Fibroblast of lung (primary cell): ENCODE measurements around the gene TRAK1. TPM values are rescaled to one million over a fixed set of nuclear protein-coding genes. Genes with fewer than 3 reads are reported as not detected.

Experiments
- DNase-seq, 2 donors: peaks; one replicate each; pipeline versions ENCODE4 v3.0.0 to v3.0.0-alpha.2; 2010; ENCODE audit warnings: low read depth in 2 of 2
- H2AFZ ChIP-seq: 2 replicates; pipeline ENCODE4 v1.5.1; 2012; ENCODE audit warnings: low read length, control low read depth, inconsistent platforms
- H3K27ac ChIP-seq: 2 replicates; pipeline ENCODE4 v1.5.1; 2011; ENCODE audit warnings: low read length, control low read depth; ENCODE audit not compliant: insufficient read depth
- H3K27me3 ChIP-seq: 2 replicates; pipeline ENCODE4 v1.5.1; 2011; ENCODE audit warnings: mild to moderate bottlenecking, low read length; ENCODE audit not compliant: control insufficient read depth, insufficient read depth
- H3K36me3 ChIP-seq: 2 replicates; pipeline ENCODE4 v1.5.1; 2011; ENCODE audit warnings: low read length; ENCODE audit not compliant: control insufficient read depth, insufficient read depth
- H3K4me1 ChIP-seq: 2 replicates; pipeline ENCODE4 v1.5.1; 2011; ENCODE audit warnings: low read length; ENCODE audit not compliant: control insufficient read depth, insufficient read depth; ENCODE audit errors: extremely low read depth
- H3K4me2 ChIP-seq: 2 replicates; pipeline ENCODE4 v1.5.1; 2011; ENCODE audit warnings: low read length, control low read depth; ENCODE audit not compliant: insufficient read depth; ENCODE audit errors: extremely low read depth
- H3K4me3 ChIP-seq, 4 experiments: fragments of 200-600 bp in 1 of 4; sonication (generic) in 1 of 4; replicated peaks in 1 of 4; 2 replicates each; pipeline ENCODE4 v1.5.1; 2011 to 2016; ENCODE audit warnings: low read length in 4 of 4, low read depth in 3 of 4, mild to moderate bottlenecking in 3 of 4, control low read depth in 2 of 4, inconsistent platforms in 1 of 4, mixed read lengths in 1 of 4; ENCODE audit not compliant: insufficient read depth in 1 of 4; ENCODE audit errors: control extremely low read depth in 1 of 4
- H3K79me2 ChIP-seq: 2 replicates; pipeline ENCODE4 v1.5.1; 2012; ENCODE audit warnings: mild to moderate bottlenecking, low read length, inconsistent platforms; ENCODE audit not compliant: control insufficient read depth, insufficient read depth
- H3K9ac ChIP-seq: 2 replicates; pipeline ENCODE4 v1.5.1; 2011; ENCODE audit warnings: mild to moderate bottlenecking, low read length, control low read depth; ENCODE audit not compliant: insufficient read depth
- H3K9me3 ChIP-seq: 2 replicates; pipeline ENCODE4 v1.5.1; 2012; ENCODE audit warnings: low read depth, low read length; ENCODE audit not compliant: control insufficient read depth, insufficient read depth
- H4K20me1 ChIP-seq: 2 replicates; pipeline ENCODE4 v1.5.1; 2011; ENCODE audit warnings: low read length; ENCODE audit not compliant: control insufficient read depth, insufficient read depth; ENCODE audit errors: extremely low read depth
- EZH2 ChIP-seq: IDR thresholded peaks from 2 replicates; pipeline ENCODE4 v1.5.1; 2012; ENCODE audit warnings: low read length, control low read depth, mild to moderate bottlenecking; ENCODE audit errors: missing control alignments
- polyA plus RNA-seq, 2 donors: library from polyadenylated mRNA; depleted of rRNA in 1 of 2; stranded (reverse) in 1 of 2; unstranded in 1 of 2; fragments of >200 nt; gene quantifications; 2 replicates each; pipeline ENCODE4 v1.2.1, GENCODE V29; 2011 to 2012; ENCODE audit warnings: missing spikeins in 1 of 2
- total RNA-seq: library from RNA; depleted of rRNA; stranded (reverse); fragments of >200 nt; gene quantifications from 2 replicates; pipeline ENCODE4 v1.2.1, GENCODE V29; 2014
- TF ChIP-seq, protein P1 (sequence below), 2 donors: IDR thresholded peaks in 1 of 2; conservative IDR thresholded peaks in 1 of 2; 1 replicate in 1 of 2; 2 replicates in 1 of 2; pipeline ENCODE4 v1.5.1; 2011 to 2012; ENCODE audit warnings: low read length in 2 of 2, control low read depth in 1 of 2, inconsistent platforms in 1 of 2, low read depth in 1 of 2, mild to moderate bottlenecking in 1 of 2

The TRAK1 gene
- total and polyA plus RNA-seq, 2 donors (not counting 1 experiment from before 2014, with no cell fraction given), result 37.8 to 44.0 TPM

DNA sequence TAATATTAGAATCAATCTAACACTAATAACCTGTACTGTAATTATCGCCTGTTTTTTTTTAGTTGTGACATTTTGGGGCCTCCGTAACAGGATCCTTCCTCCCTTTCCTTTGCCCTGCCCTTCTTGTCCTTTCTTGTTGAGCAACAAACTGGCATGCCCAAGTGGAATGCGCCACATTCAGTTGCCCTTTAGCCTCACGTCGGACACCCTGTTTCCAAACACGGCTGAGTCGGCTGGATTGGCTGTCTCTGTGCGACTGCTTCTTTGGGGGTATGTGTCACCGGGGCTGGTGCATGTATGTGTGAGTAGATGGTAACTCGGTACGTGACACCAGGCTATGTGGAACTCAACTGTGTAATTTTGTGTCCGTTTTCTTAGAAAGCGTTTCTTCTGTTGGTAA, 24.1 kb downstream of the TRAK1 start:
- H3K27ac ChIP-seq, result no peak overlapping the region
- TF ChIP-seq EZH2, result no peak
- TF ChIP-seq, protein P1, sequence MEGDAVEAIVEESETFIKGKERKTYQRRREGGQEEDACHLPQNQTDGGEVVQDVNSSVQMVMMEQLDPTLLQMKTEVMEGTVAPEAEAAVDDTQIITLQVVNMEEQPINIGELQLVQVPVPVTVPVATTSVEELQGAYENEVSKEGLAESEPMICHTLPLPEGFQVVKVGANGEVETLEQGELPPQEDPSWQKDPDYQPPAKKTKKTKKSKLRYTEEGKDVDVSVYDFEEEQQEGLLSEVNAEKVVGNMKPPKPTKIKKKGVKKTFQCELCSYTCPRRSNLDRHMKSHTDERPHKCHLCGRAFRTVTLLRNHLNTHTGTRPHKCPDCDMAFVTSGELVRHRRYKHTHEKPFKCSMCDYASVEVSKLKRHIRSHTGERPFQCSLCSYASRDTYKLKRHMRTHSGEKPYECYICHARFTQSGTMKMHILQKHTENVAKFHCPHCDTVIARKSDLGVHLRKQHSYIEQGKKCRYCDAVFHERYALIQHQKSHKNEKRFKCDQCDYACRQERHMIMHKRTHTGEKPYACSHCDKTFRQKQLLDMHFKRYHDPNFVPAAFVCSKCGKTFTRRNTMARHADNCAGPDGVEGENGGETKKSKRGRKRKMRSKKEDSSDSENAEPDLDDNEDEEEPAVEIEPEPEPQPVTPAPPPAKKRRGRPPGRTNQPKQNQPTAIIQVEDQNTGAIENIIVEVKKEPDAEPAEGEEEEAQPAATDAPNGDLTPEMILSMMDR (conservative IDR thresholded peaks at IDR 0.05 in 1 of 2, IDR thresholded peaks at IDR 0.05 in 1 of 2; ENCODE audit: low read depth in 1 of 2, low read length in 2 of 2), result no peak
- H2AFZ ChIP-seq, result no peak overlapping the region
- no peaks in the 10 kb centered on the region for H3K36me3 ChIP-seq
- no peaks in the 10 kb centered on the region for H3K27me3 ChIP-seq
- no peak overlapping the region for H3K9ac ChIP-seq
- no peaks in the 10 kb centered on the region for H4K20me1 ChIP-seq
- H3K9me3 ChIP-seq, result no peaks in the 10 kb centered on the region
- H3K79me2 ChIP-seq, result peaks cover 8% of the 10 kb centered on the region
- H3K4me2 ChIP-seq, result no peak overlapping the region
- no peak overlapping the region for H3K4me3 ChIP-seq
- H3K4me1 ChIP-seq, result peaks cover 11% of the 10 kb centered on the region
- DNase-seq, result no peak

DNA sequence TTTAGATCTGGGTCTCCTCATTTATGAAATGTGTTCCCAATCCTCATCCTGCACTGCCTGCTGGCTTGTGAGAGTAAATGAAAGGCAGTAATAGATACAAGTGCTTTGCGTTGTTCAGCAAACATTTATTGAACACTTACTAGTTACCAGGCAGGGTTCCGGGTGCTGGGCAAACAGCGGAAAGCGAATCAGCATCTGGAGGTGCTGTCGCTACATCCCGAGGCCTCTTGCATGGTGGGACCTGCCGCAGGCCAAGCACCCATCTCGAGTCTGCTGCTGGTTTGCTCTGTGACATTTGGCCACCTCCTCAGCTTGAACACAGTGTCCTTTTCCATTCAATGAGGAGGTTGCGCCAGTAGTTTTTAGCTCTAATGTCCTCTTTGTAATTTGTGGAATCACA, 24.8 kb downstream of the TRAK1 start:
- peaks cover 11% of the 10 kb centered on the region for H3K4me1 ChIP-seq
- no peaks in the 10 kb centered on the region for H3K27me3 ChIP-seq
- no peaks in the 10 kb centered on the region for H4K20me1 ChIP-seq
- H3K9ac ChIP-seq, result no peak overlapping the region
- TF ChIP-seq, protein P1 (conservative IDR thresholded peaks at IDR 0.05 in 1 of 2, IDR thresholded peaks at IDR 0.05 in 1 of 2; ENCODE audit: low read depth in 1 of 2, low read length in 2 of 2), result no peak
- TF ChIP-seq EZH2, result no peak
- H3K27ac ChIP-seq, result no peak overlapping the region
- H3K79me2 ChIP-seq, result peaks cover 8% of the 10 kb centered on the region
- H3K9me3 ChIP-seq, result no peaks in the 10 kb centered on the region
- H3K4me2 ChIP-seq, result no peak overlapping the region
- no peak overlapping the region for H2AFZ ChIP-seq
- DNase-seq, result no peak
- no peak overlapping the region for H3K4me3 ChIP-seq
- no peaks in the 10 kb centered on the region for H3K36me3 ChIP-seq

DNA sequence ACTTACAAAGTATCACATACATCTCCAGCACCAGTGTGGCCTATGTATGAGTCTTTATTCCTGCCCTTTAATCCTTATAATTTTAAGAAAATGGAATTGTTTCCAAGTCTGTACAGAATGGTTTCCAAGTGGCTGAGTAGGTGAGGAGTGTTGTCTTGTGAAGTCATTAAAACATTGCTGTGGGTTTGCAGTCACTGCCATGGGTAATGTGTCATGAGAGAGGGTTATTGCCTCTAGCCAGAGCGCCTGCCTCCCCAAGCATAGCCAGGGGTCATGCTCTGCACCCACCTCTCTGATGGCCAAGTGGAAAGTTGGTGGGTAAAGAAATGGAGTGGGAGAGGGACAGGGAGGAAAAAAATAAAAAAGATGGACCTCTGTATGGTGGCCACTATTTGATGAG, 25.3 kb downstream of the TRAK1 start:
- Histone ChIP-seq H3K9me3 (no peaks in the 10 kb centered on the region), H3K4me3 (no peak overlapping the region), H2AFZ (no peak overlapping the region), H4K20me1 (no peaks in the 10 kb centered on the region), H3K79me2 (peaks cover 8% of the 10 kb centered on the region), H3K27me3 (no peaks in the 10 kb centered on the region), H3K27ac (no peak overlapping the region), H3K9ac (no peak overlapping the region), H3K4me2 (no peak overlapping the region), H3K4me1 (peaks cover 11% of the 10 kb centered on the region), H3K36me3 (no peaks in the 10 kb centered on the region)
- TF ChIP-seq, protein P1 (conservative IDR thresholded peaks at IDR 0.05 in 1 of 2, IDR thresholded peaks at IDR 0.05 in 1 of 2; ENCODE audit: low read depth in 1 of 2, low read length in 2 of 2), result no peak
- TF ChIP-seq EZH2, result no peak
- peak in 1 of 2 donors; percentile 70 for DNase-seq
